ENCODE data around the gene GNG13. TPM values are rescaled to one million over a fixed set of nuclear protein-coding genes. Genes with fewer than 3 reads are reported as not detected.

The GNG13 gene
- total and polyA plus RNA-seq, 2 of the 4 experiments (the other 2 are of a cell fraction): not detected

- H2AFZ ChIP-seq (replicated peaks; ENCODE audit: low read length, poor library complexity): peak overlapping the region; percentile 23
- H3K4me1 ChIP-seq (ENCODE audit: control insufficient read depth, insufficient read depth, low read length): peaks cover 15% of the 10 kb centered on the region; the same call in 1 of the 2 replicates
- BruUV-seq (replicated peaks): no TSS peak
- peak; percentile 37 for DNase-seq
- no peak overlapping the region for H2BK120ac ChIP-seq (ENCODE audit: low read depth, low read length)
- ATAC-seq (ENCODE audit: low read depth): 0 out of 2 replicates have a peak, but pooled peaks have one; percentile 7
- intact Hi-C loops (cut with micrococcal nuclease): loop anchor here (5.0 kb wide), 2 partner anchors 44 to 59 kb away; partner anchors contain the start of genes CCDC78, CIAO3 and HAGHL
- H2BK5ac ChIP-seq (ENCODE audit: low read depth, low read length, poor library complexity, severe bottlenecking): no peak overlapping the region
- H3K27ac ChIP-seq (ENCODE audit: insufficient read depth, low read length): no peak overlapping the region
- peaks cover 4 to 35% of the 10 kb centered on the region in 2 experiments; a peak in 2 of 4 replicates for H3K79me1 ChIP-seq (ENCODE audit: low read depth in 1 of 2, low read length in 2 of 2)
- no peak overlapping the region for H3K4me3 ChIP-seq (ENCODE audit: insufficient read depth, low read depth, low read length)
- ChIA-PET CTCF (interaction anchor here (0.6 to 0.7 kb wide), 2 partner anchors 43 to 74 kb away, joined by 3 read pairs; no protein-coding TSS in a partner anchor), POLR2A (ENCODE audit: unreplicated experiment) (interaction anchor here (0.6 kb wide), 1 partner anchor 12 kb away, joined by 23 read pairs; no protein-coding TSS in a partner anchor)
- no peaks in the 10 kb centered on the region for H3K9me3 ChIP-seq (ENCODE audit: control insufficient read depth, insufficient read depth, low read length)
- H3K18ac ChIP-seq (ENCODE audit: low read depth, low read length): no peak overlapping the region
- in situ Hi-C loops (cut with MboI; ENCODE audit: low sequenced_read_pairs): loop anchor here (5.0 kb wide), 1 partner anchor 74 kb away; no protein-coding TSS in a partner anchor
- no peaks in the 10 kb centered on the region for H3K9me1 ChIP-seq (ENCODE audit: insufficient read depth, low read length)
- WGBS, 2 experiments (ENCODE audit: extremely low coverage in 2 of 2, insufficient read length in 1 of 2): 67% methylated on average over 32 of the region's 58 CpGs; no CpG with 5 or more reads in 1 of the 2 experiments
- dilution Hi-C loops (cut with HindIII; ENCODE audit: low sequenced_read_pairs, unreplicated experiment): no loop called here
- no peak overlapping the region for H3K14ac ChIP-seq (replicated peaks; ENCODE audit: low read depth, low read length)
- no peak overlapping the region for H3K23ac ChIP-seq (ENCODE audit: low read depth, low read length)
- H4K20me1 ChIP-seq (ENCODE audit: insufficient read depth, low read length): peaks cover 25% of the 10 kb centered on the region
- no peak overlapping the region for H3K56ac ChIP-seq (ENCODE audit: extremely low read depth, insufficient read depth, low read length)
- H4K91ac ChIP-seq (ENCODE audit: insufficient read depth, low read depth, low read length): no peak overlapping the region
- no peak overlapping the region for H4K5ac ChIP-seq (ENCODE audit: low read depth, low read length)
- H2AK5ac ChIP-seq (ENCODE audit: low read depth, low read length): no peak overlapping the region
- H2AK9ac ChIP-seq (replicated peaks; ENCODE audit: low read depth, low read length, poor library complexity): peak overlapping the region; percentile 28
- no peak overlapping the region for H4K8ac ChIP-seq (ENCODE audit: low read depth in 2 of 2, low read length in 2 of 2)
- H2BK20ac ChIP-seq (ENCODE audit: low read depth, low read length): no peak overlapping the region
- H3K36me3 ChIP-seq (ENCODE audit: control insufficient read depth, insufficient read depth, low read length): peaks cover 10% of the 10 kb centered on the region; the same call in 1 of the 2 replicates
- no peak overlapping the region for H3K4ac ChIP-seq (ENCODE audit: low read depth, low read length)
- no peak overlapping the region for H3K9ac ChIP-seq (ENCODE audit: low read depth, low read length)
- no peak overlapping the region for H2BK15ac ChIP-seq (ENCODE audit: low read depth, low read length)
- peaks cover 4% of the 10 kb centered on the region; the same call in 1 of the 2 replicates for H3K27me3 ChIP-seq (ENCODE audit: control insufficient read depth, insufficient read depth, low read length)
- no peak overlapping the region for H3K4me2 ChIP-seq (ENCODE audit: low read depth, low read length)
- TF ChIP-seq ELK1 (IDR thresholded peaks at IDR 0.05; ENCODE audit: borderline replicate concordance, low read depth, low read length): no peak
- 0 out of 2 replicates have a peak, but pooled peaks have one; percentile 10 for TF ChIP-seq MXI1 (IDR thresholded peaks at IDR 0.05; ENCODE audit: borderline replicate concordance, low read depth, low read length)
- TF ChIP-seq NFE2L2 (IDR thresholded peaks at IDR 0.05; ENCODE audit: low read depth, low read length): no peak
- peak; percentile 80 for TF ChIP-seq SMC3 (IDR thresholded peaks at IDR 0.05; ENCODE audit: low read depth, low read length)
- TF ChIP-seq BHLHE40 (IDR thresholded peaks at IDR 0.05; ENCODE audit: low read depth, low read length): no peak
- no peak for TF ChIP-seq CHD1 (IDR thresholded peaks at IDR 0.05; ENCODE audit: low read depth, low read length)
- peak; percentile 72 for TF ChIP-seq CTCF (conservative IDR thresholded peaks at IDR 0.05; ENCODE audit: low read depth, low read length)
- TF ChIP-seq RAD21 (IDR thresholded peaks at IDR 0.05; ENCODE audit: low read length): peak; percentile 77
- no peak for TF ChIP-seq MAFK (IDR thresholded peaks at IDR 0.05; ENCODE audit: low read depth, low read length)
- no peak for TF ChIP-seq MAZ (IDR thresholded peaks at IDR 0.05; ENCODE audit: borderline replicate concordance, low read depth, low read length)
- no peak for TF ChIP-seq RFX5 (IDR thresholded peaks at IDR 0.05; ENCODE audit: low read depth, low read length)
- TF ChIP-seq CEBPB (IDR thresholded peaks at IDR 0.05; ENCODE audit: low read depth, low read length): no peak
- no peak for TF ChIP-seq RCOR1 (IDR thresholded peaks at IDR 0.05; ENCODE audit: insufficient replicate concordance, low read length)
Observed at GRCh38 chr16:785563-786535, 14.7 kb downstream of the GNG13 start.

All from IMR-90 (cell line).